Femur (tissue), 1 donor: ENCODE measurements around the gene STX18.
A peak's percentile ranks its signal among the peaks of the same experiment; 100 is the strongest.
"Not testable (repeated sequence)": the region's sequence is repeated elsewhere in the genome, so short reads cannot be mapped to it uniquely, and the experiment has no call there.

Experiments used
- DNase-seq: peaks from one replicate; pipeline ENCODE4 v3.0.0-alpha.2; 2017

Gene STX18

DNA sequence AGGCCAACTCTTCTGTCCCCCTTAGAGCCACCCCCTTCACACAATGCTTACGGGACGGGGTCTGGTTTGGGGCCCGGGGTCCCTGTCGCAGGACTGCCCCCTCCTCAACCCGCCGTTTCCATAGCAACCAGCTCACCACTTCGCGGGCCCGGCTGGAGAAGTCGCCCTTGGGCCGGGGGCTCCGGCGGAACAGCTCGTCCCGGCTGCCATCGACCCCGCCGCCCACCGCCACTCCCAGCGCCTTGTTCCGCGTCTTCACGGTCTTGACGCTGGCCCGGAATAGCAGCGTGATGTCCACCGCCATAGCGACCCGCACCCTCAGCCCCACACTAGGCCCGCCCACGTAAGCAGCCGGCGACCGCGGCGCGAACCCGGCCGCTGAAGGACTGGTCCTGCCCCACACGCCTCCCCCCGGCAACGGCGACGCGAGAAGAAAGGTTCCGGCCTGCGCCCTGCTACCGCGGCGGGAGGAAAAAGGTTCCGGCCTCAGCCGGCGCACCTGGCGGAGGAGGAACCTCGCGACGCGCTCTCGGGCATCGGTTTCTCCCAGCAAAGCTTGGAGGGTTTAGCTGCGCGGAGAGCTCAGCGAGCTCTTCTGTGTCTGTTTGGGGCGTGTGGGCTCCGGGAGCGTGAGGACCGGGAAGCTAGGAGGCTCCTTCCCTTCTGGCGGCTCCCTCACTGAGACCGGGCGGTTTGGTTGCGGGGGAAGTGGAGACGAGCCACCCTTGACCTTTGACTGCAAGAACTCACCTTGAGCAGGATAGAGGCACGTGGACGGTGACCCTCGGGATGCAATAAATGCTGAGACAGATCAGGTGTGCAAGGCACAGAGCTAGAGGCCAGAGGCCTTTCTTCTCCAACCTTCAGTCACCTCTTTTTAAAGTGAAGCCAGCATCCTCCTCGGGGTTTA, at the start of gene STX18:
Gene STX18, minus strand, starts transcription at position 388 of the 910 bp plus-strand sequence. Its CDS starts 84 bp downstream, at position 304.
- DNase-seq: peak; percentile 93

DNA sequence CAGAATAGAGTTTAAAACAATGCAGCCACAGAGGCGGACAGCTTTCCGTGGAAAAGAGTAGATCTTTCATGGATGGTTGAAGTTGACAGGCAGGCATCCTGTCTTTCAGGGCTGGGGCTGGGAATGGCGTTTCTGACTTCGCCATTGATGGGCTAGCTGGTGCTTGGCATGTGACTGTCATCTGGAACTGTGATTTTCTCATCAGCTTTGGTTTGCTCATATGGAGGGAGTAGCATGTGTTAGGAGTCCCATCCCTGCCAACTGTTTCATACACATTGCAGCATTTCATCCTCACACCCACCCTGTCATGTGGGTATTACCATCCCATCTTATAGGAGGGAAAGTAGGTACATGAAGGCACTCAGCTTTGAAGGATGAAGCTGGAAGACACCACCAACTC, 49.2 kb upstream of the STX18 start:
- DNase-seq: no peak

DNA sequence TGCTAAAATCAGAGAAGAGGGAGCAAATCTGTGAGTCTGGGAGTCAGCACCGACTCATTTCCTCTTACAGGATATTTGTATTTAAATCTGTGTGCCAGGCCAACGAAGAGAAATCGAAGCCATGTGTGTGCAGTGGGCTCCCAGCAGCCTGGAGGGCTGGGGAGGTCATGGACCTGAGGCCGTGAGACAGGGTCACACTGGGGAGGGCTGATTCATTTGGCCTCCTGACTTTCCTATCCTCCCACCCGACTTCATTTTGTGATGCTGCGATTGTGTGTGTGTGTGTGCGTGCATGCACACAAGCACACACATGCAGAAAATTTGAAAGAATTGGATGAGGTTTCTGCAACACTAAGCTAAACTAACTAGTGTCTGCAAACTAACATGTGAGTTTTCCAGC, 48.7 kb upstream of the STX18 start:
- no peak for DNase-seq

DNA sequence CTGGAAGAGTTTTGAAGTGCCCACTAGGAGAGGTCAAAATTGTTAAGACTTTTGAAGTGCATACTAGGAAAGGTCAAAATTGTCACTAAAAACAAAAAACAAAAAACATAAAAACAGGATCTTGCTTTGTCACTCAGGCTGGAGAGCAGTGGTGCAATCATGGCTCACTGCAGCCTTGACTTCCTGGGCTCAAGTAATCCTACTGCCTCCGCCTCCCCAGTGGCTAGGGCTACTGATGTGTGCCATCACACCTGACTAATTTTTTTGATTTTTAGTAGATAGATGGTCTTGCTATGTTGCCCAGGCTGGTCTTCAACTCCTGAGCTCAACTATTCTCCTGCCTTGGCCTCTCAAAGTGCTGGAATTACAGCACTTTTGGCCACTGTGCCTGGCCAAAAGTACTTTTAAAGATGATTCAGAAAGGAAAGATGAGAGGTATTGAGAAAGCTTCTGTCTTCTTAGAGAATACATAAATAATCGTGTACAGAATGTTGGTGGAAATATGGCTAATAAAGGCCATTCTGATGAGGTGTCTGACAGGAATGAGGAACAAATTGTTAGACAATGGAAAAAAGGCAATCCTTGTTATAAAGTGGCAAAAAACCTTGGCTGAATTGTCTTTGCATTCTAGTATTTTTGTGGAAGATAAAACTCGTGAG, 43.3 kb upstream of the STX18 start:
- no peak for DNase-seq

DNA sequence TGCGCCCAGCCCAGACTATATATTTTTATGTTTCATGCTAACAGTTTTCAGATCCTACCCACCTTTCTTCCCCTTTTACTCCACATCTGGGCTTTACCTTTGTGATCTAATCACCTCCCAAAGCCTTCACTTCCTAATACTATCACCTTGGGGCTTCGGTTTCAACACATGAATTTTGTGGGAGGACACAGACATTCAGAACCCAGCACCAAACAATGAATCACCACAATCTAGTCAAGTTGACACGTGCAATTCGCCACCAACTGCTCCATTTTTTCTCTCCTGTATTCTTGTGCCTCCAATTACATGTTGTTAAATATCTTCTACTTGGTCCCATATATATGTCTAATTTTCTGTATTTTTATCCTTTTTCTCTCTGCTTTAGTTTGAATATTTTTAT, 41.8 kb upstream of the STX18 start:
- no peak for DNase-seq

DNA sequence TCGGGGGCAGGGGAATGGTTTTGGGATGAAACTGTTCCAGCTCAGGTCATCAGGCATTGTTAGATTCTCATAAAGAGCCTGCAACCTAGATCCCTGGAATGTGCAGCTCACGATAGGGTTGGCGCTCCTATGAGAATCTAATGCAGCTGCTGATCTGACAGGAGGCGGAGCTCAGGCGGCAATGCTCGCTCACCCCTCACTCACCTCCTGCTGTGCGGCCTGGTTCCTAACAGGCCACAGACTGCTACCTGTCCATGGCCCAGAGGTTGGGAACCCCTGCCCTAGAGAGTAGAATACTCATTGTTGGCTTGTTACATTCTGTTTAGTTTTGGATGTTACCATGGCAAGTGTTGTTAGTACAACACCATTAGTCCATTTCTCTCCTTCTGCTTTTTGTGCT, 40.8 kb upstream of the STX18 start:
- DNase-seq: no peak

DNA sequence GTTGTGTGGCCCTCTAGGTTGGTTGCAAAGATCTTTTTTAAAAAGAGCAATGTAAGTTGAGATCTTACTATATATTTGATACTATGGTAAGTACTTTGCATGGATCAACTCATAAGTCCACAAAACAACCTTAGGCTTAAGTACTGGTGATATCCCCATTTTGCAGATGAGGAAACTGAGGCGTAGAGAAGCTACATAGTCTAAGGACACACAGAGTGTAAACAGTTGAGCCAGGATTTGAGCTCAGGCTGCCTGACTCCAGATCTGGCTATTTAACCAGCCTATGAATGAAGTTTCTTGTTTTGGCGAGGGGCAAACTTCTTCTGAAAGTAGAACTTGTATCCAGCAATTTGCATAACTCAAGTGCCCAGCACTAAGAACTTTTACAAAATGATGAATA, 38.6 kb upstream of the STX18 start:
- no peak for DNase-seq

DNA sequence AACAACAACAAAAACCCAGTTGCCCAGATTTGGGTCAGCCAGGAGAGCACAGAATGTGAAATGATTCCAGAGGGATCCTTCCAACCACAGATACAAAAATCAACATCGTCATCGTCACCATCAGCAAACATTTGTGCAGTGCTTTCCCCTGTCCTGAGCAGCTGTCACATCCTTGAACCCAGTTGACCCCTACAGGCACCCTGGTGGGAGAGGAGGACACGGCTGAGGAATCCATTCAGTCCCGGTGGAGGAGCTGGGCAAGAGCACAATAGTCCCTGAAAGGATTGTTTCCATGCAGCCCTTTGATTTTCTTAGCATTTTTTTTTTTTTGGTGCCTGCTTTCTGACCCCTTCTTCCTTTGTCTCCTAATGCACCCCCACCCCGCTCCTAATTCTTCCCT, 37.1 kb upstream of the STX18 start:
- no peak for DNase-seq

DNA sequence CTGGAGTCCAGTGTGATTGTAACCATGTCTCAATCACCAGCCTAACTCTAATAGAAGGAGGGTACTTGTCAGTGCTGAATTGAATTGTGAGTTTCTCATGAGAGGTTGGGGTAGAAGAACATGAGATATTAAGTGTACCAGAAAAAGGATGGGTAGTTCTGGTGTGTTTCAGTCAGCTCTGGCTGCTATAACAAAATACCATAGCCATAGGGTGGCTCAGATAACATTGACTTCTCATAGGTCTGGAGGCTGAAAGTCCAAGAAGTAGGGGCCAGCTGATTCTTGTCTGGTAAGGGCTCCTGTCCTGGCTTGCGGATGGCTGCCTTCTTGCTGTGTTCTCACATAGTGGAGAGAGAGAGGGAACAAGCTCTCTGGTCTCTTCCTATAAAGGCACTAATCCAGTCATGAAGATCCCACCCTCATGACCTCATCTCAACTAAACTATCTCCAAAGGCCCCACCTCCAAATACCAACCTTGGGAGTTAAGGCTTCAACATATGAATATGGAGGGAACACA, 35.6 kb upstream of the STX18 start:
- DNase-seq: no peak

DNA sequence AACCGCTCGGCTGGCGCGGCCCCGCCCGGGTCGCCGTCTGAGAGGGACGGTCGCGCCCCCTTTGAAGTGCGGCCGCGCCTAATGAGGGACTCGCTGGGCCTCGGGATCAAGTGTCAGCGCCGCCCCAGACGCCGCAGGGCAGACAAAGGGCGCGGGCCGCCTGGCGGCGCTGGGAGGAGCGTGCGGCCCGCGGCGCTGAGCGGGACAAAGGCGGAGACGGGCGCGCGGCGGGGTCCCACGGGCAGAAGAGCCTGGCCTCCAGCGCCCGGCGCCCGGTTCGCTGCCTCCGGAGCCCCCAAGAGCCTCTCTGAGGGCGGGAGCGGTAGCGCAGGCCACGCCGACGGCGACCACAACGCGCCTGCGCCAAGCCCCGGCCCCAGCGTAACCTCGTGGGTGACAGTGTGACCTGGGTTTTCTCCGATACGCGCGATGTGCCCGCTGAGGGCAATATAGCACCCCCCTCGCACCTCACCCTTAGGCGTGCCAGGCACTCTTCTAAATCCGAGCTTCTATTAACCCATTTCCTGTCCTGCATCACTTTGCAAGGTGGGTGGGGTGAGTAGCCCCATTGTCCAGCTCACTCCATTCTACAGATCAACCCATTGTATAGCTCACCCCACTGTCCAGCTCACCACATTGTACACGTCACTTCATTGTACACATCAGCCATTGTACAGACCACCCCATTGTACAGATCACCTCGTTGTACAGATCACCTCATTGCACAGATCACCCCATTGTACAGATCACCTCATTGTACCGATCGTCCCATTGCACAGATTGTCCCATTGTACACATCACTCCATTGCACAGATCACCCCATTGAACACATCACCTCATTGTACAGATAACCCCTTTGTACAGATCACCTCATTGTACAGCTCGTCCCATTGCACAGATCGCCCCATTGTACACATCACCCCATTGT, 33.7 kb upstream of the STX18 start:
- DNase-seq: peak; percentile 77

DNA sequence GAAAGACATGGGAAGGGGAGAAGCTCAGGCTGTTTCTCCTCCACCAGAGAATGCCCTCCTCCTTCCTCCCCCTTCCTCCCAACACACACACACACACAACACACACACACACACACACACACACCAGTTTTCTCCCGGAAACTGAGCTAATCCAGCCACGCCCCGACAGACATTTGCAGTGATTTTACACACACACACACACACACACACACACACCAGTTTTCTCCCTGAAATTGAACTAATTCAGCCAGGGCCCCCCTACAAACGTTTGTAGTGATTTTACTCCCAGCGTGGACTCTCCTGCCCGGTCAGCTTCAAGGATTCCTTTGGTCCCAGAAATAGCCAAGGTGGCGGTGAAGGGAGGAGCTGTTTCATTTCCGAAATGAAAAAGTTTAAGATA, 32.9 kb upstream of the STX18 start:
- peak; percentile 94 for DNase-seq

DNA sequence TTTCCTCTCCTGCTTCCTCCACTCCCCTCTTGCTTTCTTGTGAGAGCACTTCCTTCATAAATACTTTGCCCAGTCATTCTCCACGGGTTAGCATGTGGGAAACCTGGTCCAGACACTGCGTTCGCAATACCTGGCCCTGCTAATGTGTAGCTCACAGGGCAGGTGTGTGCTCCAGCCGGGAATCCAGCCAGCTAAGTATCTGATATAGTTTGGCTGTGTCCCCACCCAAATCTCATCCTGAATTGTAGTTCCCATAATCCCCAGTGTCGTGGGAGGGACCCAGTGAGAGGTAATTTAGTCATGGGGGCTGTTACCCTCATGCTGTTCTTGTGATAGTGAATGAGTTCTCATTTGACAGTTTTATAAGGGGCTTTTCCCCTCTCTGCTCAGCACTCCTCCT, 32.2 kb upstream of the STX18 start:
- DNase-seq: no peak

DNA sequence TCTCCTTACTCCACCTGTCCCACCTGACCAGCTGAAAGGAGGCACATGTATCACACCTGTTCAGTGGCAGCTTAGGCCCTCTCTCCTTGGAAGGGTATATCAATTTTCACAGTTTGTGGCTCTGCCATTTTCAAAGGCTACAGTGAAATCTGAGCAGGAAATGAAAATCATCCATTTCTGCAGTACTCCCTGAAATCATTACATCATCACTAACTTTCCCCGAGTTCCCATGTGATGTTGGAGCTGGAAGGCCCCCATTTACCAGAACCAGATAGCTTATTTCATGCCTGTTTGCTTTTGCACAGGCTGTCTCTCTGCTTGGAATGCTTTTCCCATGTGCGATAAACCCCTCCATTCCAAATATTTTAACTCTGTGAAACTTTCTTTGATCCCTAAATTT, 31.0 kb upstream of the STX18 start:
- DNase-seq: no peak

DNA sequence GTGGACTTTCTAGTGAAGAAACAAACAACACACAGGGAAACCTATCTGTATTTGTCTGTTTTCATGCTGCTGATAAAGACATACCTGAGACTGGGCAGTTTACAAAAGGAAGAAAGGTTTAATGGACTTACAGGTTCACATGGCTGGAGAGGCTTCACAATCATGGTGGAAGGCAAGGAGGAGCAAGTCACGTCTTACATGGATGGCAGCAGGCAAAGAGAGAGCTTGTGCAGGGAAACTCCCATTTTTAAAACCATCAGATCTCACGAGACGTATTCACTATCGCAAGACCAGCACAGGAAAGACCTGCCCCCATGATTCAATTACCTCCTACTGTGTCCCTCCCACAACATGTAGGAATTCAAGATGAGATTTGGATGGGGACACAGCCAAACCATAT, 28.0 kb upstream of the STX18 start:
- not testable (repeated sequence) for DNase-seq

DNA sequence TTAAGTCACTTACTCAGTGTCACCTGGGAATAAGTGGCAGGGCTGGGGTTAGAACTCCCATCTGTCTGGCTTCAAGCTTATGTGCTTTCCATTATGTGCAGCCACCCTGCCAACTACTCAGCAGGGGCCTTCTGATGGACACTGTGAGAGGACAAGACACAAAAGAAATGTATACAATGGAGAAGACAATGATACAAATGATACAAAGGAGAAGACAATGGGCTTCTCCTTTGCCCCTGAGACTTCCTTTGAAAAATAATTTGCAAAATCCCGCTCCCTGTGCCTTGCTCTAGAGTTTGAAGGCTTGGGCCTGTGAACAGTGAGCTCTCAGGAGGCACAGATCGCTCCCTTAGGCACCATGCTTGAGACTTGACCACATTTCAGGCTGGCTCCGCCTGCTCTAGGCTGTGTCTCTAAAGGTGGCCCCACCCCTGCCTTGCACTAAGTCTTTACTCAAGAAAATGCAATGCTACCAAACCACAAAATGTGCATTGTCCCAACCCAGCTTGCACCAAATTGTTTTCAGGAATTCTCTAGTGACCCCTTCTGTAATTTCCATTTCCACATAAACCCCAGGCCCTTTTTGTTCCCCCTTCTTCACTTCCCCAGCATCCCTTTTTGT, 27.1 kb upstream of the STX18 start:
- DNase-seq: no peak

DNA sequence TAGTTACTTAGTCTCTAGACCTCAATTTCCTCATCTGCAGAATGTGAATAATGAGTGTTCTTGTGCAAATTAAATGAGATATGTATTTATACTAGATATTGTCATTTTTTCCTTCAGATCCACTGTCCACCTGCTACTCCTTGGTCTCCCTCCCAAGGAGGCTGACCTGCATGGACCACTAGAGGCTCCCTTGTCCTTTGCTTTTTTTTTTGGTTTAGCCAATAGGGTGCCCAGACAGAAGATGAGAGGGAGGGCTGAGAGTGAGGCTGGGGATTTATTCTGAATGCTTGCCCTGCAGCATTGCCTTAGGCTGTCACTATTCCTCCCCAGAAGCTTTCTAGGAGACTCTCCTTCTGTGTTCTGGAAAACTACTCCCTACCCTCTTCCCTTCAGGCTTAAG, 24.5 kb upstream of the STX18 start:
- DNase-seq: not testable (repeated sequence)

DNA sequence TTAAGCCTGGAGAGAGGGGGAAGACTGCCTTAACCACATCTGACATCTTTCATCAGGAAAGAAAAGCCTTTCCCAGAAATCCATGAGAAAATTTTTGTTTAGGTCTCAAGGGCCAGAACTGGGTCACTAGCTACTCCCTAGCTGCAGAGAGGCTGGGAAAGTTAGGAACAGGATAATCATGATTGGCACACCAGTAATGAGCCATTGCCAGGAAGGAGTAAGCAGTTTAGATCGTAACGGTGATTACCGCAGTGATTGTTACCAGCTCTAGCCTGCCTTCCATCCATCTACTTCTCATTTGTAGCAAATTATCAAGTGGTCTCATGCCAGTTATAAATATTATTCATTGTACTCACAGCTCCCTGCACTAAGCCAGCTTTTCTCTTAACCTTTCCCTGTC, 22.7 kb upstream of the STX18 start:
- DNase-seq: no peak

DNA sequence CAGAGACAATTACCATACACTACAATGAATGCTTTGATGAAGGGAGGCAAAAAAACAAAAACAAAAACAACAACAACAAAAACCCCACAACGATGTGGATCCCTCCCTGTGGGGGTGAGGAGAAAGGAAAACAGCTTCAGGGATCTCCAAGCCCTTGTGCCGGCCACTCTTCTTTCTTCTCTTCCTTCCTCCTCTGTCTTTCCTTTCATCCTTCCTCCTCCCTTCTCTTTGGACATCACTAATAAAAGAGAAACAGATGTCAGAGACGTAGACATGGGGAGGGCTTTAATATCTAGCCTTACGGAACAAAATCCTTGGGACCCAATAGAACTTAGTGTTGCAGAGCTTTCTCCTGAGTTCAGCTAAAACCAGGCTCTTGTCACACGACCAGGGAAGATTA, 18.8 kb upstream of the STX18 start:
- DNase-seq: no peak

DNA sequence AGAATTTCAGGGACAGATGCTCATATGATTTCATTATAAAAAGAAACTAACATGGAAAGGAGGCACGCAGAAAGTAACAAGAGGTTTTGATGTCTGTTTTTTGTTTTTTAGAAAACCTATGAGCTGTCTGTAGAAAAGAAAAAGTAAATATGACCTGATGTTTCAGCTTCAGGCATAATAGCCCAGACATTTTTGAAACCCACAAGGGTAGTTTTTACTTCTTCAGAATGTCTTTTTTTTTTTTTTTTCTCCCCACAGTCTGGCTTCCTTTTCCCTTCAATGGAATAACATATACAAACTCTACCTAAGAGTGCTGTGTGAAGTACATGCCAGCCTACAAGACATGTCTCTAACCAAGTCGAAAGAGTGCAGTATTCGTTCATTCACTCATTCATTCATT, 18.3 kb upstream of the STX18 start:
- DNase-seq: no peak

DNA sequence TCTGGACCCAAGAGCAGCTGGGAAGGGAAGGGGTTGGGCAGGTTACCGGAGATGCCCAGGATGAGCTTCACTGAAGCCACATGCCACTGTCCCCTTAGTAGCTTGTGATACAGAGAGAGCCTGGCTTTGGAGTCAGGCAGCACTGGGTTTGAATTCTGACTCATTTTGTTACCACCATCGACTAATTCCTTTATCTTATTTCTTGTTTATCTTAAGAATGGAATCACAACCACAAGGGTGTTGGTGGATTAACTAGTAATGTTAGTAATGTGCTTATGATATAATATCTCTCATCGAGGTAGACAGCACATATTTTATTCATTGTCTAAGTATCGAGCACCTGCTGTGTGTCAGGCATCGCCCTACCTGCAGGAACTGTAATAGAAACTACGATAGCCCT, 17.7 kb upstream of the STX18 start:
- DNase-seq: no peak

DNA sequence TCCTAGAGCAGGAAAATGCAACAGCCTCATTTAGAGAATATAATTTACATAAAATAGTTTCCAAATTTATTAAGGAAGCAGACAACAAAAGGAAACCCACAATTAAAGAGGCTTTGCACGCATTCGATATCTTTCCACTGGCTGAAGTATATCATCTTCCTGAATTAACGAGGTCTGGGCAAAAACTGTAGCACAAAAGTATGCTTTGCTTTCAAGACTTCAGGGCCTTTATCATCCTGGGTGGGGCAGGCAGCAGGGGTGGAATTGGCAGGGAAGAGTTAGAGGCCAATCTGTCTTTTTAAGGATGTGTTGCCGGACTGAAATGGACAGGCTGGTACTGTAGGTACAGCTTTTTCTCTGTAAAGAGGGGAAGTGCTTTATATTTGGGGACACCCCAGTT, 17.0 kb upstream of the STX18 start:
- DNase-seq: no peak

DNA sequence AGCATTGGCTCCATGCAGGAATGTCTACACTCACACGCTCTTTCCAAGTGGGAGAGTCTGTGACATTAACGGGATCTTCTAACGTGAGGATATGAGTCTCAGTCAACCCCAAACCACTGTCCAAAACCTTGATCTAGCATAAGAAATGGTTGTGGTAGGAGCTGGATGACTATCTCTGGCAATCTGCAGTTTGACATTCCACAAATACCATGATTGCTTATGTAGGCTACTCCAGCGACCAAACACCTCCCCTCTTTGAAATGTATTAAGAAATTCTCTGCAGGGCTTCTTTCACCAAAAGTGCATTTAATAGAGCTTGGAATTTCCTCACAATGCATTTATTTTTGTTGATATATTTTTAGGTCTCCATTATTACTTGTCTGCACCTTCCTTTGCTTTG, 14.1 kb upstream of the STX18 start:
- DNase-seq: no peak

DNA sequence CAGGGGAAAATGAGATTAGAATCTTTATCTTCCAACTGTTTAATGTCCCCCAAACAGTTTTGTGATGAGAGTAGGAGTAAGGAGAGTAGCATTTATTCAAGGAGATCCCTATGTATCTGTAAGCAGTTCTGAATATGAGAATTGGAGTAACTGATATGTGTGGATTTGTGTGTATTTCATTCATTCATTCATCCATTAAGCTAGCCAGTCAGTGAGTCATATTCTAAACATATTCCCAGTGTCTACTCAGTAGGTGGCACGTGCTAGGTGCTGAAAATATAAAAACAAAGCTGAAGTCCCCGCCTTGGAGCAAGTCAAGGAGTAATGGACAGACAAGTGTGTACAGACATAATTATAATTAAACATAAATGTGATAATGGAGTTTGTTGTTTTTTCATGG, 12.4 kb upstream of the STX18 start:
- no peak for DNase-seq
